ENCODE measurements around the gene CLIP1.
"Not testable (repeated sequence)": the region's sequence is repeated elsewhere in the genome, so short reads cannot be mapped to it uniquely, and the experiment has no call there.

The CLIP1 gene

GRCh38 chr12:122308811-122309210, 113.7 kb downstream of the CLIP1 start:
- DNase-seq: no peak

GRCh38 chr12:122306407-122306806, 116.1 kb downstream of the CLIP1 start:
- no peak for DNase-seq

DNA sequence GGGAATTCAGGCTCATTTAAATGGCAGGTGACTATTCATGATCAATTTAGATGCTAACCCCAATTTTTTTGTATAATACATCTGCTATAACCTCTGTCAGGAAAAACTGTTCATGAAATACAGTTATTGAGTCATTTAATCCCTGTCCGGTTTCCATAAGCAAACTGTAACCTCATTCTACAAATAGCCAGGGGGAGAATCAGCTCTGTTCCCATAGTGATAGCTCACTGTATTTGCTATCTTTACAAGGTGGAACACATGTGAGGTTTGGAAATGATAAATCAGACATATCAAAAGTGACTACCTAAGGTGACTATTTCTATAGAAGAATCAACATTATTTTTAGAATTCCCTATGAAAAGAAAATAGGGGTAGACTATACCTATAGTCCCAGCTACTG, 117.5 kb downstream of the CLIP1 start:
- no peak for DNase-seq

DNA sequence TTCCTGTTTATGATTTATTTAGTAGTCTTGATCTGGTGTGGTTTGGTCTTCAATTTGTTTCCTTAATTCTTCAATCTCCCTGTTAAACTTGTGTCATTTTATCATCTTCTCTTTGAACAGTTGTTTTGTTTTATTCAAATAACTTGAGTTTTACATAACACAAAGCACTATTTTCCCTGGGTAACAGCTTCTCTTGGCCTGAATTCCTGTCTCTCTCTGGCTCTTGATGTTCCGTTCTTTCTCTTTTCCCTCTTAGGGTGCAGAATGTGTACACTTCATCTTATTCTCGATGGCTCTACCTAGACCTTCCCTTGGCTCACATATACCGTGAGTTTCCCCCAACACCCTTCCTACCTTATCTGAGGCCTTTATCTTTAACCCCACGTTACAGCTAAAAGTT, 119.4 kb downstream of the CLIP1 start:
- no peak for DNase-seq

DNA sequence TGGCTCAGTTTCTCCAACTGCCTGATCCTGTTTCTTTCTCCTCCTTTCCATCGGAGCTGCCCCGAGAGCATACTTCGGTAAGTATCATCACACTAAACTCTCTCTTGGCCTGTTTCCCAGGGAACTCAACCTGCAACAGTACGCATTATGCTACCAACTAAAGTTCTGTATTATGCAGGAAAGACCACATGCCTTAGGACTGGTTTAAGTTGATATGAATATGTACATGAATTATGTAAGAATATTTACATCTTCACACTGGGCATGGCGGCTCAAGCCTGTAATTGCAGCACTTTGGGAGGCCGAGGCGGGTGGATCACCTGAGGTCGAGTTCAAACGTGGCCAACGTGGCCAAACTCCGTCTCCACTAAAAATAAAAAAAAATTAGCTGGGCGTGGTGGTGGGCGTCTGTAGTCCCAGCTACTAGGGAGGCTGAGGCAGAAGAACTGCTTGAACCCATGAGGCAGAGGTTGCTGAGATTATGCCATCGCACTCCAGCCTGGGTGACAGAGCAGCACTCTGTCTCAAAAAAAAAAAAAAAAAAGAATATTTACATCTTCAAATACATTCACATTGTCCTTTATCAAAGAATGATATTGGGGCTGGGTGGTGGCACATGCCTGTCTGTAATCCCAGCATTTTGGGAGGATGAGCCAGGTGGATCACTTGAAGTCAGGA, 124.3 kb downstream of the CLIP1 start:
- no peak for DNase-seq

GRCh38 chr12:122297494-122297893, 125.0 kb downstream of the CLIP1 start:
- DNase-seq: no peak

GRCh38 chr12:122295877-122296276, 126.6 kb downstream of the CLIP1 start:
- DNase-seq: no peak

GRCh38 chr12:122293081-122293480, 129.4 kb downstream of the CLIP1 start:
- DNase-seq: no peak

- DNase-seq: no peak
These were observed 131.0 kb downstream of the CLIP1 start for GRCh38 chr12:122291431-122291830.

GRCh38 chr12:122283680-122284079, 138.8 kb downstream of the CLIP1 start:
- DNase-seq: no peak

DNA sequence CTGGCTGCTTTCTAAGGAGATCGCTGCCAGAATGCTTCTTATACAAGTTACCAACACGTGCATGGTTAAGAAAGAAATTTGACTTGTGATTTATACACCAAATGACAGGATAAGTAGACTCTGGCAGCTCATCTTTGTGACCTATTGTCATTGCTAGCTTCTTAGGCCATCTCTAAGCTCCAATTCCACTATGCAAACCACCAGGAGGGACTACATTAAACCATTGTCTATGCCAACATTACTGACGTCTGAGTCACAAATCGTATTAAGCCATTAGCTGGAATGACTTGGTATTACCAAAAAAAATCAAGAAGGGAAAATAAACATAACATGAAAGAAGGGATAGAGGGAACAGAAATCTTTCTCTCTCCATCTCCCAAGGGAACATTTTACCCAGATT, 140.4 kb downstream of the CLIP1 start:
- DNase-seq: no peak

DNA sequence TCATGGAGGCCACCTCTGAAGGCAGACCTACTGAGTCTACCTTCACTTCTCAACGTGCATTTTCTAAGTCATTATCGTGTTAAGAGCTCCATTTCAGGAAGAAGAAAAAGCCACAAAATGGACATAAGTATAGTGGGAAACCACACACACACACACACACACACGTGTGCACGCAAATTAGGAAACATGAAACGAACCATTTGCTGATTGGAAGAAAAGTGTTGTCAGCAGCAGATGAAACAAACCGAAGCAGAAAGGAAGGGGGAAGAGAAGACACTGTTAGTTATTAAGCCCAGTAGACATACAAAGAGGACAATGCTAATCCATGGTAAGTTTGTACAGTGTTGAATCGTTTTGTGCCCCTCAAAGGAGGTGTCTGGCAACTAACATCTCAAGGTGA, 146.2 kb downstream of the CLIP1 start:
- no peak for DNase-seq

DNA sequence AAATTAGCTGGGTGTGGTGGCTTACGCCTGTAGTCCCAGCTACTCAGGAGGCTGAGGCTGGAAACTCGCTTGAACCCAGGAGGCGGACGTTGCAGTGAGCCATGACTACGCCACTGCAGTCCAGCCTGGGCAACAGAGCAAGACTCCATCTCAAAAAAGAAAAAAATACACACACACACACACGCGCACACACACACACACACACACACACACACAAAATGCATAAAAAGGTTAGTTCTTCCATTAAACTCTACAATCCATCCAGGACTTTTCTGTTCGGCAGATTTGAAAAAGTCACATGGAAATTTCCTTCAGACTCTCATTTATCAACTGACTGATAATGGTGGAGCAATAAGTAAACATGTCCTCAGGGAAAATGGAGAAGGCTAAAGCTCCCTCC, 147.0 kb downstream of the CLIP1 start:
- no peak for DNase-seq

DNA sequence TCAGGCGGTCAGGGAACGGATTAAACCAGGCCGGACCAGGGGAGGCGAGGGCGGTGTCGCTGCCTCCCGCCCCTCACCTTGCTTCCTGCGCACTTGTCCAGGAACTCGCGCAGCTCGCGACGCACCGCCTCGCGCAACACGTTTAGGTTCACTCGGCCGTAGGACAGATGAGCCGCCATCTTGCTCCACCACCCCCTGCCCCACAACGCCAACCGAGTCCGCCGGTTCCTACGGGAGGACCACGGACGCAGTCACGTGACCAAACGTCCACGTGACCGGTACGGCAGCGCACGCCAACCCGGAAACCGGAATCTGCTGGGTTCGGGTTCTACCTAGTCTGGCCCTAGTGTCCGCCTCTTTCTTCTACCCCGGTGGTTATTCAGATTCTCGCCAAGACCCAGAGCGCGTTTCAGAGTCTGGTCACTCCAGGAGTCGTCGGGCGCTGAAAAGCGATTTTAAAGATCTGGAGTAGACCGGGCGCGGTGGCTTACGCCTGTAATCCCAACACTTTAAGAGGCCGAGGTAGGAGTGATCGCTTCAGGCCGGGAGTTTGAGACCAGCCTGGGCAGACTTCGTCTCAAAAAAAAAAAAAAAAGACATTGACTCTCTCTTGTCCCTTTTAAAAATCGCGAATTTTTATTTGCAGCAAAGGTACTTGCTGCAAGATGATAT, 156.1 kb downstream of the CLIP1 start, which contains the start of gene VPS33A:
TSS of gene VPS33A (minus strand) at position 265 of the 672 bp plus-strand sequence. CDS start at position 179, 86 bp downstream.
- DNase-seq: peak; percentile 90

- no peak for DNase-seq
These were observed 156.6 kb downstream of the CLIP1 start for GRCh38 chr12:122265886-122266229.

GRCh38 chr12:122265476-122265875, 157.0 kb downstream of the CLIP1 start:
- no peak for DNase-seq

- not testable (repeated sequence) for DNase-seq
These were observed 161.7 kb downstream of the CLIP1 start for GRCh38 chr12:122260735-122261134.

DNA sequence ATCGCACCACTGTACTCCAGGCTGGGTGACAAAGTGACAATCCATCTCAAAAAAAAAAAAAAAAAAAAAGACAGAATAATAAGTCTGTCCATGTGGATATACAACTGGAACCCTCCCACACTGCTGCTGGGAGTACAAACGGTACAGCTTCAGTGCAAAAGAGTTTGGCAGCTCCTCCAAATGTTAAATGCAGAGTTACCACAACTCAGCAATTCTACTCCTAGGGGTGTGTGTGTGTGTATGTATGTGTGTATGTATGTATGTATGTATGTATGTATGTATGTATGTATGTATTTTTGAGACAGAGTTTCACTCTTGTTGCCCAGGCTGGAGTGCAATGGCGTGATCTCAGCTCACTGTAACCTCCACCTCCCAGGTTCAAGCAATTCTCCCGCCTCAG, 163.5 kb downstream of the CLIP1 start:
- DNase-seq: not testable (repeated sequence)

GRCh38 chr12:122258462-122258861, 164.0 kb downstream of the CLIP1 start:
- not testable (repeated sequence) for DNase-seq

DNA sequence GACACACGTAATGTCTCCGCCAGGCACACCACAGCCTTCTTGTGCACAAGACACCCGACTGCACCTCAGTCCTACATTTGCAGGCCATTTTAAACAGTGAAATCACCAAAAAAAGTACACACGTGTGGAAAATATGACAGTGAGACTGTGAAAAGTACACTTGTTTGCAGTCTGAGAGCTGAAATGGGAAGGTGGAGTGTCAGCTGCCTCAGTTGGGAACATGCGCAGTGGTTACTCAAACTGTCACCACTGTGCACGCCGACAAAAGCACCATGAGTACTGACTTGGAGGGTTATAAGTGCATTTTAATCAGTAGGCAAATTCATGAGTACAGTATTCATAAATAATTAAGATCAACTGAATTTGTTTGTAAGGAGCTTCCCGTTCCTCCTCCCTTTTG, 171.9 kb downstream of the CLIP1 start:
- DNase-seq: no peak

DNA sequence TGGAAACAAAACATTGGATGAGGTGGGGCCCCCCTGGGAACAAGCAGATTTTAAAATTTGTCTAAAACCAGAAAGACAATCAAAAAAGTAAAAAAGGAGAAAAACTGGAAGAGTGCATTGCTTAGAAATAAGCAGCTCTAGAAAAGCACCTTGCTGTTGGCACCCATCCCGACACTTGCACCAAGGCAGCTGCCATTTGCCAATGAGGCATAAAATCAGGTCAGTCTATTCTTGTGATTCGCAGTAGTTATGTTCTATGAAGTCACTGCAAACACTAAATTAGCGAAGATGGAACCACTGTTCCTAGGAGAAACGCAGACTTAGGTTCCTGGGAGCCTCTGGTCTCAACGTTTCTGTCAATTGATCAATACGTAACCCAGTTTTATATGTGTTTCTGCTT, 172.4 kb downstream of the CLIP1 start:
- DNase-seq: no peak

DNA sequence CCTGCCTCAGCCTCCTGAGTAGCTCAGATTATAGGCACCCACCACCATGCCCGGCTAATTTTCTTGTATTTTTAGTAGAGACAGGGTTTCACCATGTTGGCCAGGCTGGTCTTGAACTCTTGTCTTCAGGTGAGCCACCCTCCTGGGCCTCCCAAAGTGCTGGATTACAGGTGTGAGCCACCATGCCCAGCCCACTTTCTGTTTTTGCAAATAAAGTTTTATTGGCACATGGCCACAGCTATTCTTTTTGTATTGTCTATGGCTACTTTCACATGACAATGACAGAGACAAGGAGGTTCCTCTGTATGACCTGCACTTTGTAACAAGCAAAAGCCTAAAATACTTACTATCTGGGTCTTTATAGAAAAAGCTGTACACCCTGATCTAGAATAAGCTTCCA, 176.9 kb downstream of the CLIP1 start:
- no peak for DNase-seq

DNA sequence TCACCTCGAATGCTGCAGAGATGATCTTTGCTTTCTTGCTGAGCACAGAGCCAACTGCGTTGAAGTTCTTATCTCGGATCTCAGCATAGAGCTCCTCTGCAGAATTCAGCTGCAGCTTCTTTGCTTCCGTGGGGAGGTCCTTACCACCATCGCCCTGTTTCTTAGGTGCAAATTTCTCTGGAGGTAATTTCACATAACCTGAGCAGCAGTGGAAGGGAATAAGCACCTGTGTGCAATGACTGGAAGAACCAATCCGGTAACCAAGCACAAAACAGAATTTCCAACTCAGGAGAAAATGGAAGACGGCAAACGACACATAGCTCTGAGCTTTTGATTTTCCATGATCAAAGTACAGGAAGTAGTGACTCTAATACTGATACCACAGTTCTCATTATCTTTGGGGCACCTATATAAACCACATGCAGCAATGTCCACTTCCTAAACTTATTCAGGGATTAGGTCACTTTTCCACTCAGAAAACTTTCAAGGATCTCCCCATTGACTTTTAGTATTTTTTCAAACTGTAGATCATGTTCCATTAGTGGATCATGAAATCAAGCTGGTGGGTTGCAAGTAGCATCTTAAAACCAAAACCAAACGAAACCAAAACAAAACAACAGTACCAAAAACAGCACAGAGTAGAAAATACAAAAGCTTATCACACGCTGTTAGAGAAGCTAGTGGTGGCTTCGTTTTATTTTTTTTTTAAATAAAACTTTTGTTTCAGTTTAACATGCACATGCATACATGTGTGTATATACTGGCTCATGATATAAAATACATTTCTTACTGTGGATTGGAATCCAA, 177.7 kb downstream of the CLIP1 start:
- peak; percentile 27 for DNase-seq

DNA sequence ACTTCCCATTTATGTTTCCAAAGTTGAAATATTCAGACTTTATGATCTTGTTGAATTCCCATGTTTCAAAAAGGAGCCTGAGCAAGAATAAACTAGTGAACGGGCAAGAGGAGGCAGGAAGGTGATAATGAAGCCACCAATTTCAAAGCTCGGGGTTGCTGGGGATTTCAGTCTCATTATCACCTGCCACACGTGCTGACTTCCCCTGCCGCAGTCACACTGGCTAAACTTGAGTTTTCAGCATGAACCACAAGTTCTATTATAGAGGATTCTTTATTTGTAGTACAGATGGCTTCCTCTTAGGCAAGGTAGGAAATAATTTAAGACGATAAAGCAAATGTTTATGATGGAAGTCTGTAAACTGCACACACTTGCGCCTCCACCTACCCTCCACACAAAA, 178.5 kb downstream of the CLIP1 start:
- DNase-seq: no peak
